ENCODE measurements around the gene A4GALT.

DNA sequence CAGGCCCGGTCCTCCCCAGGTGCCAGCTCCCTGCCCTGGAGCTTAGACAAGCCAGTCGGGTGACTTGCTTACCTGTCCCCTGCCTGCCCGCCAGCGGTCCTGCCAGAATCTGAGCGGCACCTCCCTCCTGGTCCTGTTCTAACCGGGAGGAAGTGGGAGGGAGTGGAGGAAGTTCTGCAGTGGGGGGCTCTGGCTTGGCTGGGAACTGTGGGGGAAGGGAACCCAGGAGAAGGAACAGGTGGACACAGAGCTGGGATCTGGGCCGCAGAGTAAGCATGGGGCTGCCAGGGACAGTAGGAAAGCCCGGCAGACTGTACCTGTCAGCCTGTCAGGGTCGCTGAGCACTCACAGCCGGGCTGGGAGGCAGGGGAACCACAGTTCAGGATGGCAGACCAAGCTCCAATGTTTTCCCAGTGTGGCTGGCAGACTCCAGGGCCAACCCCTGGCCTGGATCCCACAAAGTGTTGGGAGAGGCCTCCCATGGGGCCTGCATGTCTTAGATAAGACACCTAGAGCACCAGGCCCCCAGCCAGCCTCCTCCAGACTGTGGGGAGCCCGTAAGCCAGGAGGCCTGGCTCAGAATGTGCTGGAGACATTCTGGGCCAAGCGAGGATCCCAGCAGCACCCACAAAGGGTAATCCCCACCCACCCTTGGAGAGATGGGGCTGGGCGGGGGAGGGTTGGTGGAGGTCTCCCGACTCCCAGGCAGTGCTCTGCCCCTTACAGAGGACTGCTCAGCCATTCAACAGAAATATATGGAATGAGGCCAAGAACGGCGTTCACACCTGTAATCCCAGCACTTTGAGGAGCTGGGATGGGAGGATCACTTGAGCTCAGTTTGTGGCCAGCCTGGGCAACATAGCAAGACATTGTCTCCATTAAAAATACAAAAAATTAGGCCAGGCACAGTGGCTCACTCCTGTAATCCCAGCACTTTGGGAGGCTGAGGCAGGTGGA is 73.8 kb downstream of the A4GALT start:
- TF ChIP-seq CTCF (IDR thresholded peaks at IDR 0.05; ENCODE audit: borderline replicate concordance, extremely low read depth, low read length, poor library complexity, severe bottlenecking) = no peak
- no peak for TF ChIP-seq EZH2 (IDR thresholded peaks at IDR 0.05; ENCODE audit: borderline replicate concordance, low read depth, low read length, severe bottlenecking)

All from DND-41 (cell line).